Fibroblast of lung (primary cell): ENCODE data around the gene SH3TC1. TPM values are rescaled to one million over a fixed set of nuclear protein-coding genes. Genes with fewer than 3 reads are reported as not detected.

Source experiments
- DNase-seq, 2 donors: peaks; one replicate each; pipeline versions ENCODE4 v3.0.0 to v3.0.0-alpha.2; 2010; ENCODE audit warnings: low read depth in 2 of 2
- H2AFZ ChIP-seq: 2 replicates; pipeline ENCODE4 v1.5.1; 2012; ENCODE audit warnings: low read length, control low read depth, inconsistent platforms
- H3K27ac ChIP-seq: 2 replicates; pipeline ENCODE4 v1.5.1; 2011; ENCODE audit warnings: low read length, control low read depth; ENCODE audit not compliant: insufficient read depth
- H3K27me3 ChIP-seq: 2 replicates; pipeline ENCODE4 v1.5.1; 2011; ENCODE audit warnings: mild to moderate bottlenecking, low read length; ENCODE audit not compliant: control insufficient read depth, insufficient read depth
- H3K36me3 ChIP-seq: 2 replicates; pipeline ENCODE4 v1.5.1; 2011; ENCODE audit warnings: low read length; ENCODE audit not compliant: control insufficient read depth, insufficient read depth
- H3K4me1 ChIP-seq: 2 replicates; pipeline ENCODE4 v1.5.1; 2011; ENCODE audit warnings: low read length; ENCODE audit not compliant: control insufficient read depth, insufficient read depth; ENCODE audit errors: extremely low read depth
- H3K4me2 ChIP-seq: 2 replicates; pipeline ENCODE4 v1.5.1; 2011; ENCODE audit warnings: low read length, control low read depth; ENCODE audit not compliant: insufficient read depth; ENCODE audit errors: extremely low read depth
- H3K4me3 ChIP-seq, 4 experiments: fragments of 200-600 bp in 1 of 4; sonication (generic) in 1 of 4; replicated peaks in 1 of 4; 2 replicates each; pipeline ENCODE4 v1.5.1; 2011 to 2016; ENCODE audit warnings: low read length in 4 of 4, low read depth in 3 of 4, mild to moderate bottlenecking in 3 of 4, control low read depth in 2 of 4, inconsistent platforms in 1 of 4, mixed read lengths in 1 of 4; ENCODE audit not compliant: insufficient read depth in 1 of 4; ENCODE audit errors: control extremely low read depth in 1 of 4
- H3K79me2 ChIP-seq: 2 replicates; pipeline ENCODE4 v1.5.1; 2012; ENCODE audit warnings: mild to moderate bottlenecking, low read length, inconsistent platforms; ENCODE audit not compliant: control insufficient read depth, insufficient read depth
- H3K9ac ChIP-seq: 2 replicates; pipeline ENCODE4 v1.5.1; 2011; ENCODE audit warnings: mild to moderate bottlenecking, low read length, control low read depth; ENCODE audit not compliant: insufficient read depth
- H3K9me3 ChIP-seq: 2 replicates; pipeline ENCODE4 v1.5.1; 2012; ENCODE audit warnings: low read depth, low read length; ENCODE audit not compliant: control insufficient read depth, insufficient read depth
- H4K20me1 ChIP-seq: 2 replicates; pipeline ENCODE4 v1.5.1; 2011; ENCODE audit warnings: low read length; ENCODE audit not compliant: control insufficient read depth, insufficient read depth; ENCODE audit errors: extremely low read depth
- EZH2 ChIP-seq: IDR thresholded peaks from 2 replicates; pipeline ENCODE4 v1.5.1; 2012; ENCODE audit warnings: low read length, control low read depth, mild to moderate bottlenecking; ENCODE audit errors: missing control alignments
- polyA plus RNA-seq, 2 donors: library from polyadenylated mRNA; depleted of rRNA in 1 of 2; stranded (reverse) in 1 of 2; unstranded in 1 of 2; fragments of >200 nt; gene quantifications; 2 replicates each; pipeline ENCODE4 v1.2.1, GENCODE V29; 2011 to 2012; ENCODE audit warnings: missing spikeins in 1 of 2
- total RNA-seq: library from RNA; depleted of rRNA; stranded (reverse); fragments of >200 nt; gene quantifications from 2 replicates; pipeline ENCODE4 v1.2.1, GENCODE V29; 2014
- TF ChIP-seq, protein P1 (sequence below), 2 donors: IDR thresholded peaks in 1 of 2; conservative IDR thresholded peaks in 1 of 2; 1 replicate in 1 of 2; 2 replicates in 1 of 2; pipeline ENCODE4 v1.5.1; 2011 to 2012; ENCODE audit warnings: low read length in 2 of 2, control low read depth in 1 of 2, inconsistent platforms in 1 of 2, low read depth in 1 of 2, mild to moderate bottlenecking in 1 of 2

SH3TC1 gene
- total and polyA plus RNA-seq, 2 donors (not counting 1 experiment from before 2014, with no cell fraction given): 3.3 to 11.6 TPM

DNA sequence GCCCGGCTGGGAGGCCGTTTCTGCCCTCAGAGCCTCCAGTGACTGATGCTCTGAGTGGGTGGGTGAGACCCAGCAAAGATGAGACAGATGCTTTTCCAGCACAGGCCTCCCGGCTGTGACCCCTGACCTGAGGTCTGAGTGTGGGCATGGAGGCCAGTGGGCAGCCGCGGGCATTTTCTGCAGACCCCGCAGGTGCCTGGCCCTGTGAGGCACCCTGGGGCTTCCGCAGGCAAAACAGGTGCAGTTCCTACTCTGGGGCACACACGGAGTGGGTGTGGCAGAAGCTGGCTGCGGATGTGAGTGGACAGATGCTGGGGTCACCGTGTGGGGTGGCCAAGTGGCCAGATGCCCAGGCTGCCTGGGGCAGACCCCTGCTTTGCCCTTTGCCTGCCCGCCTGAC lies 85.3 kb downstream of the SH3TC1 start:
- Histone ChIP-seq H3K36me3 (no peaks in the 10 kb centered on the region), H3K27ac (no peak overlapping the region), H3K27me3 (no peaks in the 10 kb centered on the region), H2AFZ (no peak overlapping the region), H3K4me1 (peaks cover under 1% of the 10 kb centered on the region), H3K4me3 (no peak overlapping the region), H3K4me2 (no peak overlapping the region), H4K20me1 (no peaks in the 10 kb centered on the region), H3K9ac (no peak overlapping the region), H3K79me2 (no peaks in the 10 kb centered on the region), H3K9me3 (no peaks in the 10 kb centered on the region)
- TF ChIP-seq EZH2: no peak
- TF ChIP-seq, protein P1, sequence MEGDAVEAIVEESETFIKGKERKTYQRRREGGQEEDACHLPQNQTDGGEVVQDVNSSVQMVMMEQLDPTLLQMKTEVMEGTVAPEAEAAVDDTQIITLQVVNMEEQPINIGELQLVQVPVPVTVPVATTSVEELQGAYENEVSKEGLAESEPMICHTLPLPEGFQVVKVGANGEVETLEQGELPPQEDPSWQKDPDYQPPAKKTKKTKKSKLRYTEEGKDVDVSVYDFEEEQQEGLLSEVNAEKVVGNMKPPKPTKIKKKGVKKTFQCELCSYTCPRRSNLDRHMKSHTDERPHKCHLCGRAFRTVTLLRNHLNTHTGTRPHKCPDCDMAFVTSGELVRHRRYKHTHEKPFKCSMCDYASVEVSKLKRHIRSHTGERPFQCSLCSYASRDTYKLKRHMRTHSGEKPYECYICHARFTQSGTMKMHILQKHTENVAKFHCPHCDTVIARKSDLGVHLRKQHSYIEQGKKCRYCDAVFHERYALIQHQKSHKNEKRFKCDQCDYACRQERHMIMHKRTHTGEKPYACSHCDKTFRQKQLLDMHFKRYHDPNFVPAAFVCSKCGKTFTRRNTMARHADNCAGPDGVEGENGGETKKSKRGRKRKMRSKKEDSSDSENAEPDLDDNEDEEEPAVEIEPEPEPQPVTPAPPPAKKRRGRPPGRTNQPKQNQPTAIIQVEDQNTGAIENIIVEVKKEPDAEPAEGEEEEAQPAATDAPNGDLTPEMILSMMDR (conservative IDR thresholded peaks at IDR 0.05 in 1 of 2, IDR thresholded peaks at IDR 0.05 in 1 of 2; ENCODE audit: low read depth in 1 of 2, low read length in 2 of 2): no peak
- DNase-seq: no peak

DNA sequence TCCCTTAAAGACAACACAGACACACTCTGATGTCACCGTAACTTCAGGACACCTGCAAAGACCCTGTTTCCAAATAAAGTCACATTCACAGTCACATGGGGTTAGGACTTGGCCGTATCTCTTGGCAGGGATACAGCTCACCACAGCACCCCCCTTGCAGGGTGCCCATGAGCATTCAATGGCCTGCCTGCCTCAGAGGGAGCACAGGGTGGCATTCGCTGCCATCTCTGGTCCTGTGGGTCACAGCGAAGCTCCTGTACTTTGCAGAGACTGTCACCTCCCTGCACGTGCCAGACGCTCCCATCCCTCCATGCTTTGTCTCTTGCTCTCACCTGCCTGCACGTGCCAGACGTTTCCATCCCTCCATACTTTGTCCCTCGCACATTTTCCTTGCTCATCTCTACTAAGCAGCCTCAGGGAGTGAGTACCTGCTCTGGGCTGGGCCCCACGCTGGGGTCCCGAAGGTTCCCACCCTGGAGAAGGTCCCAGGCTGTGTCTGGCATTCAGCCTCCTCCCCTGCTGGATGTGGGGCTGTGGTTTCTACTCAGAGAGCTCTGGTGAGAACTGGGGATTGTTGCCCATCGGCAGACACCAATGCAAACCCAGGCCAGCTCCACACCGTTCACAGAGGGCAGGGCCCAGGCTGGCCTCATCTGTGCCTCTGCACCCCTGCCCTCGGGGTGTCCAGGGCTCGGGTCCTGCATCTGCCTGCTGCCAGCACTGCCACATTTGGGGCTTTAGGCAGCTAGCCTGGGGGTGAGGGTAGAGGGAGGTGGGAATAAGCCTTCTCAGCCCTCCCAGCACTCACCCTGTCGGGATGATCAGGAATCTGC lies 86.3 kb downstream of the SH3TC1 start:
- H3K79me2 ChIP-seq: no peaks in the 10 kb centered on the region
- no peak for TF ChIP-seq EZH2
- TF ChIP-seq, protein P1 (conservative IDR thresholded peaks at IDR 0.05 in 1 of 2, IDR thresholded peaks at IDR 0.05 in 1 of 2; ENCODE audit: low read depth in 1 of 2, low read length in 2 of 2): no peak
- no peak overlapping the region for H3K4me3 ChIP-seq
- no peak for DNase-seq
- no peaks in the 10 kb centered on the region for H3K27me3 ChIP-seq
- no peaks in the 10 kb centered on the region for H3K9me3 ChIP-seq
- H2AFZ ChIP-seq: no peak overlapping the region
- no peak overlapping the region for H3K27ac ChIP-seq
- H3K9ac ChIP-seq: no peak overlapping the region
- no peaks in the 10 kb centered on the region for H4K20me1 ChIP-seq
- no peaks in the 10 kb centered on the region for H3K4me1 ChIP-seq
- H3K4me2 ChIP-seq: no peak overlapping the region
- H3K36me3 ChIP-seq: no peaks in the 10 kb centered on the region

DNA sequence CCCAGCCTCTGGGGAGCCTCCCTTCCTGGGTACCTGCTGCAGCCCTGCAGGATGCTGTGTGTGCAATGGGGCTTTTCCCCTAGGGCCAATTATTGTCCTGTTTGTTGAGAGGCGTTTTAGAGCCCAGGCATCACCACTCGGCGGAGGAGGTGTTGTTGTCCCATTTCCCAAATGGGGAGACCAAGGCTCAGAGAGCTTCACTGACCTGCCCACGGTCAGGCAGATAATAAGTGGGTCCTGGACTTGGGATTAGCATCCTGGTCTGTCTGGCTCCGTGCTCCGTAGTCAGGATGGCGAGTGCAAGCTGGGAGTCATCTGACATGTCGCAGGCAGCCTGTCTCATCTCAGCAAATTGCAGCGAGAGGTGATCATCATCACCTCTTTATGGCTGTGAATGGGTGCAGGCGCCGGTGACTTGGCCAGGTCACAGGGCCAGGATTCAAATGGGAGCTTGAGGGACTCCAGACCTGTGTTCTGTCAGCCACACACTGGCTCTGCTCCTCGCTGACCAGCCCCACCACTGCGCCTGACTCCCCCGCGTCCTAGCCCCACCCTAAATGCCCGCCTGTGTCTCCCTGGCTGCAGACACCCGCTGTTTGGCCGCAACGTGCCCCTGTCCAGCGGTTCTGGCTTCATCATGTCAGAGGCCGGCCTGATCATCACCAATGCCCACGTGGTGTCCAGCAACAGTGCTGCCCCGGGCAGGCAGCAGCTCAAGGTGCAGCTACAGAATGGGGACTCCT lies 87.1 kb downstream of the SH3TC1 start:
- Histone ChIP-seq H3K27me3 (no peaks in the 10 kb centered on the region), H3K9me3 (no peaks in the 10 kb centered on the region), H3K4me1 (no peaks in the 10 kb centered on the region), H3K27ac (no peak overlapping the region), H3K9ac (no peak overlapping the region), H3K79me2 (no peaks in the 10 kb centered on the region), H4K20me1 (no peaks in the 10 kb centered on the region), H2AFZ (no peak overlapping the region), H3K4me3 (no peak overlapping the region), H3K36me3 (no peaks in the 10 kb centered on the region), H3K4me2 (no peak overlapping the region)
- no peak for DNase-seq
- no peak for TF ChIP-seq EZH2
- TF ChIP-seq, protein P1 (conservative IDR thresholded peaks at IDR 0.05 in 1 of 2, IDR thresholded peaks at IDR 0.05 in 1 of 2; ENCODE audit: low read depth in 1 of 2, low read length in 2 of 2): no peak
